LoVo (cell line): ENCODE measurements around the gene KIF21B.
"Not testable (repeated sequence)": the region's sequence is repeated elsewhere in the genome, so short reads cannot be mapped to it uniquely, and the experiment has no call there.

Experiments used
- DNase-seq: peaks from one replicate; pipeline ENCODE4 v3.0.0-alpha.2; 2016; ENCODE audit warnings: low spot score

The KIF21B gene

GRCh38 chr1:200970771-200971427 lies 52.6 kb downstream of the KIF21B start:
- no peak for DNase-seq

DNA sequence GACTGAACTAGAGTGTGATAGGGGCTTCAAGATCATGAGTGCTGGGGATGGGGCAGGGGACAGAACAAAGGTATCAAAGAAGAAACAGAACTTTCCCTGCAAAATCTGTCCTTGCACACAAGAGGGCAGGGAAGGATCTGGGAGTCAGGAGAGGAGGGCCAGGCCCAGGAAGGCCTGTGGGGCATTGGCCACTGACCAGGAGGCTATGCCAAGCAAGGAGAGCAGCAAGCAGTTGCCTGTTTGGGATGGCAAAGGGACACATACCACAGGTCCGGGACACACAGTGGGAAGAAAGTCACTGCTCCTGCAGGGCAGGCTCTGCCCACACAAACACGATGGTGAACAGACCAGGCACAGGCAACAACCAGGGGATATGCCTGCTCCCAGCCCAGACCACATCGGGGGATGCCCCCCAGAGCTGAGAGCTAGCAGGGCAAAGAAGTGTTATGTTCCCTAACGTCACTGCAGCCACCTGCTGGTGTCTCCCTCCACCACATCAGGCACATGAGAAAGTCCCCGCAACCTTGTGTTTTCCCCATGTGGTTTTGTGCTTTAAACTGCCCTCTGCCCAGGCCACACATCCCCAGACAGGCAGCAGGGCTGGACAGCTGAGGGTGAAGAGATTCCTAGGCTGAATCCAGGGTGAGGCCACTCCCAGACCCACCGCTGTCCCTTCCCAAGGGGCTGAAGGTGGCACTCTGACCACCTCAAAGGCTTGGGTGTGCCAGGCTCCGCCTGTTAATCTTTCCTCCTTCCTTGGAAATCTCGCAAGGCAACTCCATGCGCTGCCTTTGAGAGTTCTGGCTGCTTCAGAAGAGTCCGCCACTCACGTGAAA lies 53.6 kb downstream of the KIF21B start:
- DNase-seq = no peak

DNA sequence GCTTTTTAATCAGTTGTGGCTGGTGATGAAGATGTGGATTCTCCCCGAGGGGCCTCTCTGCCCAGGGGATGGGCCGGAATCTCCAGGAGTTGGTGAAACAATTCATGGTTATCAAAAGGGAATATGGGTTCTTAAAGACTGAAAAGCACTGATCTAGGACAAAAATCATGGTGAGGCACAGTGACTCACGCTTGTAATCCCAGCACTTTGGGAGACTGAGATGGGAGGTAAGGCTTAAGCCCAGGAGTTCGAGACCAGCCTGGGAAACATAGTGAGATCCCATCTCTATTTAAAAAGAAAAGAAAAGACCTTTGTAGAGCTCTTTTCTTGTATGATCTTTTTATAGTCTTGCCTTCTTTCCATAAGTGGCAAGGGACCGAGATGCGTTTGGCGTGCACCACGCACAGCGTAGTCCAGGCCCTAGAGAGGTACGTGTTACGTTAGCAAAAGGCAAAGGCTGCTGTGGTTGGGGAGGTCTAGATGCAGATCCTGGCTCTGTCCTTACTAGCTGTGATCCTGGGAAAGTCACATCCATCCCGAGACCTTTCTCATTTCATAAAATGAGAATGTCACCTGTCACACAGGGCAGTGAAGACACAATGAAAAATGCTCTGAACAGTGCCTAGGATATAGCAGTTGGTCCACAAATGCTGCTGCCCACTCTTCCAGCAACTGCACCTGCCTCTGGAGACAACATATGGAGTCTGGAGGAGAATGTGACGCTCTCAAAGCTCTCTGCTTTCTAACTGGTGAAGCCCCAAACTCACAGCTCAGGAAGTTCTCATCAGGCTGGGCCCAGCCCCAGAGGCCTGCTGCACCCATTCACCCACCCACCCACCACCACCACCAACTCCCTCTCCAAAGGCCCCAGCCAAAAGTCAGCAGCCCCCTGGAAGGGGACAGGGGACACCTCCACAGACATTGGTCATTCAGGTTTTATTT lies 54.8 kb downstream of the KIF21B start:
- DNase-seq = no peak

DNA sequence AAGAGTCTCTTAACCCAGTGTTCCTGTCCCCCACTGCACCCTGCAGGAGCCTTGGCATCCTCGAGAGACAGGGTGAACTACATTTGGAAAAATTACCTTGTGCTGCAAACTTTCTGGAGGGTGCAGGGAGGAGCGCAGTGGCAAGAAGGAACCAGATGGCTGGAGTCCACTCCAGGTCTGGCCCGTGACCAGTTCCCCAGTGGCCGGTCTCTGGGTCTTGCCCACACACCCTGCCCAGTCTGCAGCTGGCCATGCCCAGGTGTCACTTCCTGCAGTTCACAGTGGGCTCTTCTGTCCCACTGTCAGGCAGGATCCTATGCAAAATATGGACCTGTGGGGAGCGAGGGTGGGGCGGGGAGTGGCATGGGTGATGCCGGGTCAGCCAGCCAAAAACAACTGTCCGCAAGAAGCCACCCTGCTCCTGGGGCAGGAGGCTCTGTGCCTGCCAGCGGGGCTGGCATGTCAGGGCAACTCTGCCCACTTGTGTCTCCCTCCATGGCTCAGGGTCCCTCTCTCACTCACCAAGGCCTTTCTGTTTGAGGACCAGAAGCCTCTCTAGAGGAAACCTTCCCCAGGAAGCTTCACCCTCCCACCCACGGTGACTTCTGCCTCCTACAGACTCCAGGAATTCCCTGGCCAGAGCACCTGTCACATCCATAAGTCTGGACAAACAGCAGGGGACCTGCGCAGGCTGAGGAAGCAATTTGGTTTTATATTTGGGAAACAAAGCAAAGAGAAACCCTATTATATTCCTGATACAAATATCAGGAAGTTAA lies 55.6 kb downstream of the KIF21B start:
- DNase-seq = no peak

- DNase-seq = no peak
Measured at GRCh38 chr1:200966934-200967333, 56.6 kb downstream of the KIF21B start.

- DNase-seq = no peak
Measured at GRCh38 chr1:200965111-200965805, 58.3 kb downstream of the KIF21B start.

DNA sequence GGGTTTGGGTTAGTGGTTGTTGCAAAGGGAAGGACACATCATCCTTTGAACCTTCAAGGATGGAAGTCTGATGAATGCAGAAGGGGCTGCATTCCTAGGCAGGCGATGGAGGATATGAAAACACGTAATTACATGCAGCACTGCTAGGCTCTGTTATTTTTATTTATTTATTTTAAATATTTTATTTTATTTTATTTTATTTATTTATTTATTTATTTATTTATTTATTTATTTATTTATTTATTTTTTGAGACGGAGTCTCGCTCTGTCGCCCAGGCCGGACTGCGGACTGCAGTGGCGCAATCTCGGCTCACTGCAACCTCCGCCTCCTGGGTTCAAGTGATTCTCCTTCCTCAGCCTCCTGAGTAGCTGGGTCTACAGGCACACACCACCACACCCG lies 59.6 kb downstream of the KIF21B start:
- not testable (repeated sequence) for DNase-seq

GRCh38 chr1:200963076-200963475 lies 60.4 kb downstream of the KIF21B start:
- DNase-seq = peak; percentile 2

DNA sequence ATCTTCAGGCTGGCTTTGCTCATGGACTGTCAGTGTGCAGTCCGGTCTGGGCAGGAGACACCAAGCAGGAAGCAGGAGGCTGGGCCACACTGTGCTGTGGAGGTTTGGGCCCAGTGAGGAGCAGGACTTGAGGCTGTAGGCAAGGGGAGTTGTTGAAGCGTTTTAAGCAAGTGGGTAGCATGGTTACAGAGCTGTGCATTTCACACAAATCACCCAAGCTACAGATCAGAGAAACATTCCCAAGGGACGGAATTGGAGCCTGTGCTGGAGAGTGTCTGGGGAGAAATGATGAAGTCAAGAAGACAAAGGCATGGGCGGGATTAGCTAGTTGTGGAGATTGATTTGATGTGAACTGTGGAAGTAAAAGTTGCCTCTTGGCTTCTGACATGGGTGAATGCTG lies 60.9 kb downstream of the KIF21B start:
- DNase-seq = no peak

DNA sequence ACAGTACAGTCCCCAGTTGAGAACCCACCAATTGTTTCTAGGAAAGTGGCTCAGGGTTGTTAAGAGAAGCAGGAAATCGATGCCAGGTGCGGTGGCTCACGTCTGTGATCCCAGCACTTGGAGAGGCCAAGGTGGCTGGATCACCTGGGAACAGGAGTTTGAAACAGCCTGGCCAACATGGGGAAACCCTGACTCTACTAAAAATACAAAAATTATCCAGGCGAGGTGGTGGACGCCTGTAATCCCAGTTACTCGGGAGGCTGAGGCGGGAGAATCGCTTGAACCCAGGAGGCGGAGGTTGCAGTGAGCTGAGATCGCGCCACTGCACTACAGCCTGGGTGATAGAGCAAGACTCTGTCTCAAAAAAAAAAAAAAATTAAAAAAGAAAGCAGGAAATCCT lies 61.4 kb downstream of the KIF21B start:
- not testable (repeated sequence) for DNase-seq

- DNase-seq = no peak
Measured at GRCh38 chr1:200960948-200961340, 62.6 kb downstream of the KIF21B start.

DNA sequence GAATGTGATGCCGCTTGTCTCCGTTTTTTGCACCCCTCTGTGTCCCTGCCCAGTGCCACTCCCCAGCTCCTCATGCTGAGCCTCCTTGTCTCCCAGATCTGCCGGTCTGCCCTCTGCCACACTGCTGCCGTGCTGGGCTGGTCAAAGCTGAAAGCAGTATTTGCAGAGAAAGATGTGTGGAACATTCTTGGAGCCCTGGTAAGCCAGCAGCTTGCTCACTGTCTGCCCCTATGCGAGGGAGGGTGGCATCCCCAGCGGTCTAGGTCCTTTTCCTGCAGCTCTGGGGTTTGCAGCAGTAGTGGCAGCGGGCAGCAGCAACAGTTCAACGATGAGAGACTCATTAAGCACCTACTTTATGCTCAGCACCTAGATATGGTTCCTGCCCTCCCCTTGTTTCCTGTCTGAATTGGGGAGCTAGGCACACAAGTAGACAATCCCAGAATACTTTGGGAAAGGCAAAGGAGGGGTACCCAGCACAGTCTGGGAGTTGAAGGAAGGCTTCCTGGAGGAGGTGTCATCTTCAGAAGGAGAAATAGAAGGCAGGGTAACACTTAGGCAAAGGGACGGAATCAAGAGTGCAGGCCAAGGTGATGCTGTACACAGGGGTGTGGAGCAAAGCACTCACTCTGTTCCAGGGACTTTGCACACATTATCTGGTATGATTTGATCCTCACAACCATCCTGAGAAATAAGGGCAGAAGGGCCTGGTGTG lies 63.1 kb downstream of the KIF21B start:
- DNase-seq = no peak

- DNase-seq = no peak
Measured at GRCh38 chr1:200959411-200959921, 64.0 kb downstream of the KIF21B start.

GRCh38 chr1:200958597-200958996 lies 64.9 kb downstream of the KIF21B start:
- DNase-seq = no peak

GRCh38 chr1:200954434-200954833 lies 69.1 kb downstream of the KIF21B start:
- no peak for DNase-seq

DNA sequence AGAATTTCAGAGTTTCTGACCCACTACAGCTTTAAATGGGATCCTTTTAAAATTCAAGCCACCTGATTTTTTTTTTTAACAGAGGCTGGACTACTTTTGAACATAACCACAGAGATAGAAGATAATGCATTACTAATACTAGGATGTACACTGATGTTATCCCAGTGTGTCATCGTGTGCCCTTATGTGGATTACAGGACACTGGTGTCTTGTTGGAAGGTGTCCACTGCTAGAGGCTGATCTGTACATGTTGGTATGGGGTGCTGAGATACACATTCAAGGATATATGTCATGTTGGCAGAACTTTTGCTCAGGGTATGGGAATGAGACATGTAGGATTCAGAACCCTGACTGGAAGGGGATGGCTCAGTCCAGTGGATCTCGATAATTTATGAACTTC lies 72.5 kb downstream of the KIF21B start:
- no peak for DNase-seq

DNA sequence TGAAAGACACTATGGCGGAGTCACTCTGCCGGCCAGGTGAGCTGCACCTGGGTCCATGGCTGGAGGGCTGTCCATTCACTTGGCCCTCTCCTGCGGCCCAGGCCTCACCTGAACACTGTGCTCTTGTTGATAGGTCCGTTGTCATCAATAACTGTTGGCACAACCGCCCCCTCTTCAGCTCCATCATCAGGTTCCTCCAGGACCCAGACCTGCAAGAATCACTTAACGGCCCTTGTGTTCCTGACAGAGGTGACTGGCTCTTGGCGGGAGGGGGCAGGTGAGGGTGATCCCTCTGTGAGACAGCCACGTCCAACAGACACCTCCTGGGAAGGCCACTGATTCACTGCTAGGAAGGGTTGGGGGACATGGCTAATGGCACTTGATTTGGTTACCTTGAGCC lies 73.9 kb downstream of the KIF21B start:
- DNase-seq = no peak

- no peak for DNase-seq
Measured at GRCh38 chr1:200947059-200947566, 76.4 kb downstream of the KIF21B start.

- DNase-seq = no peak
Measured at GRCh38 chr1:200945111-200945510, 78.4 kb downstream of the KIF21B start.

- DNase-seq = no peak
Measured at GRCh38 chr1:200938955-200939354, 84.6 kb downstream of the KIF21B start.
